Astrocyte of the spinal cord (primary cell): ENCODE data around the gene SLC35C1.

Source experiments
- DNase-seq: peaks from one replicate; pipeline ENCODE4 v3.0.0; 2011; ENCODE audit warnings: low read depth, low spot score
- H3K4me3 ChIP-seq: 2 replicates; pipeline ENCODE4 v1.5.1; 2011; ENCODE audit warnings: low read depth, mild to moderate bottlenecking, low read length, moderate library complexity
- CTCF ChIP-seq: IDR thresholded peaks from 2 replicates; pipeline ENCODE4 v1.5.1; 2012; ENCODE audit warnings: low read depth, mild to moderate bottlenecking, low read length, inconsistent platforms
- in situ Hi-C: cut with HindIII; loops from 2 replicates; pipeline ENCODE4 v1.10.0; 2017; ENCODE audit warnings: low sequenced_read_pairs

Gene SLC35C1

GRCh38 chr11:45786272-45786671, 18.7 kb upstream of the SLC35C1 start:
- in situ Hi-C loops, result no loop called here
- H3K4me3 ChIP-seq, result no peak overlapping the region
- no peak for TF ChIP-seq CTCF

GRCh38 chr11:45788887-45789286, 16.1 kb upstream of the SLC35C1 start:
- no peak for DNase-seq
- H3K4me3 ChIP-seq, result no peak overlapping the region
- in situ Hi-C loops, result no loop called here
- TF ChIP-seq CTCF, result no peak

More at GRCh38 chr11:45786272-45786671, 18.7 kb upstream of the SLC35C1 start:
- DNase-seq, result no peak

GRCh38 chr11:45791524-45791923, 13.4 kb upstream of the SLC35C1 start:
- in situ Hi-C loops, result no loop called here
- TF ChIP-seq CTCF, result no peak

GRCh38 chr11:45794169-45794568, 10.8 kb upstream of the SLC35C1 start:
- in situ Hi-C loops, result no loop called here
- no peak for DNase-seq
- H3K4me3 ChIP-seq, result no peak overlapping the region
- no peak for TF ChIP-seq CTCF

More at GRCh38 chr11:45791524-45791923, 13.4 kb upstream of the SLC35C1 start:
- no peak for DNase-seq
- no peak overlapping the region for H3K4me3 ChIP-seq

DNA sequence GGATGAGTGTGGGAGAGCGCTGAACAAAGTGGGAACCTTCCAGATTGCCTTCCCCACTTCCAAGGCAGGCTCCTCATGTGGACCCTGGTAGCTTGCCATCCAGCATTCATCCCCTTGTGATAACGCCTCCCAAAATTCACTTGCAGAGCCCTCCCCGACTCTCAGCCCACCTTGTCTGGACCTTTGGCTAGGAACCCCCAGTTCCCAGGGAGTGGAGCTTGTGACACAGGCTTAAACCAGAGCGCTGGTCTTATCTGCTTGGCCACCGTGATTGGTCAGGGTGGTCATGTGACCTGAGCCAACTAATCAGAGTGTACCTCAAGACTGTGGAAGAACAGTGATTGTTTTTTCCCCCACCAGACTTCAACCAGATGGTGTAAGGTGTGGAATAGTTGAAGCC, 9.6 kb upstream of the SLC35C1 start:
- in situ Hi-C loops, result no loop called here
- H3K4me3 ChIP-seq, result no peak overlapping the region
- TF ChIP-seq CTCF, result no peak
- DNase-seq, result no peak

DNA sequence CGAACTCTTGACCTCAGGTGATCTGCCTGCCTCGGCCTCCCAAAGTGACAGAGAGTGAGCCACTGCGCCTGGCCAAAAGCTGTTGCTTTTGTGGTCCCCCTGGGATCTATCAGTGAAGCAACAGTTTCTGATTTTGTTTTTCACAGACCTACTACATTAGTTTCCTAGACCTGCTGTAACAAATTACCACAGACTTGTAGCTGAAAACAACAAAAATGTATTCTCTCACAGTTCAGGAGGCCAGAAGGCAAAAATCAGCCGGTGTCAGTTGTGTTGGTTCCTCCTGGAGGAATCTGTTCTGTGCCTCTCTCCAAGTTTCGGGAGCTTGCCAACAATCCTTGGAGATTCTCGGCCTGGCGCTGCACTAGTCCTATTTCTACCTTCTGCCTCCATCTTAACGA, 8.5 kb upstream of the SLC35C1 start:
- no peak for TF ChIP-seq CTCF
- in situ Hi-C loops, result no loop called here
- H3K4me3 ChIP-seq, result no peak overlapping the region
- no peak for DNase-seq
